T-helper 2 cell treated with Interferon-gamma antibody and Interleukin-4, amounts not matched to agents 5 μg/mL and 100 μg/mL, for 36 hours (primary cell): ENCODE results near the gene SGF29.

ENCODE experiments used
- DNase-seq: peaks from one replicate; pipeline ENCODE4 v3.0.0; 2021; ENCODE audit warnings: low spot score
- H3K27ac Mint-ChIP-seq: one replicate; pipeline ENCODE4 v1.8.0; 2021; ENCODE audit warnings: mild to moderate bottlenecking, mixed read lengths
- H3K27me3 Mint-ChIP-seq: one replicate; pipeline ENCODE4 v1.8.0; 2021; ENCODE audit warnings: low read depth, mixed read lengths
- H3K36me3 Mint-ChIP-seq: one replicate; pipeline ENCODE4 v1.8.0; 2021; ENCODE audit warnings: low read depth, mixed read lengths
- H3K4me1 Mint-ChIP-seq: one replicate; pipeline ENCODE4 v1.8.0; 2021; ENCODE audit warnings: low read depth, mixed read lengths
- H3K4me3 Mint-ChIP-seq: one replicate; pipeline ENCODE4 v1.8.0; 2022; ENCODE audit warnings: mild to moderate bottlenecking, moderate library complexity, mixed read lengths
- H3K9me3 Mint-ChIP-seq: one replicate; pipeline ENCODE4 v1.8.0; 2021; ENCODE audit warnings: mixed read lengths

Gene SGF29

GRCh38 chr16:28567292-28567691 is 13.6 kb downstream of the SGF29 start:
- peaks cover 23% of the 10 kb centered on the region for H3K36me3 Mint-ChIP-seq
- no peak overlapping the region for H3K27ac Mint-ChIP-seq

GRCh38 chr16:28569021-28569420 is 15.3 kb downstream of the SGF29 start:
- H3K27ac Mint-ChIP-seq = no peak overlapping the region
- H3K36me3 Mint-ChIP-seq = peaks cover 23% of the 10 kb centered on the region
- no peaks in the 10 kb centered on the region for H3K27me3 Mint-ChIP-seq
- peaks cover 2% of the 10 kb centered on the region for H3K4me1 Mint-ChIP-seq
- no peak overlapping the region for H3K4me3 Mint-ChIP-seq
- peaks cover 18% of the 10 kb centered on the region for H3K9me3 Mint-ChIP-seq
- no peak for DNase-seq

More at GRCh38 chr16:28567292-28567691, 13.6 kb downstream of the SGF29 start:
- DNase-seq = no peak
- H3K9me3 Mint-ChIP-seq = peaks cover 18% of the 10 kb centered on the region
- no peak overlapping the region for H3K4me3 Mint-ChIP-seq
- no peaks in the 10 kb centered on the region for H3K27me3 Mint-ChIP-seq
- H3K4me1 Mint-ChIP-seq = peaks cover 7% of the 10 kb centered on the region

- peaks cover 18% of the 10 kb centered on the region for H3K36me3 Mint-ChIP-seq
- H3K4me1 Mint-ChIP-seq = peaks cover 2% of the 10 kb centered on the region
- H3K27me3 Mint-ChIP-seq = no peaks in the 10 kb centered on the region
- no peak overlapping the region for H3K27ac Mint-ChIP-seq
- DNase-seq = no peak
- no peak overlapping the region for H3K4me3 Mint-ChIP-seq
- peaks cover 18% of the 10 kb centered on the region for H3K9me3 Mint-ChIP-seq
Observed at GRCh38 chr16:28569968-28570752, 16.4 kb downstream of the SGF29 start.

- no peak for DNase-seq
- H3K36me3 Mint-ChIP-seq = peaks cover 3% of the 10 kb centered on the region
- no peak overlapping the region for H3K4me3 Mint-ChIP-seq
- peaks cover 2% of the 10 kb centered on the region for H3K4me1 Mint-ChIP-seq
- no peaks in the 10 kb centered on the region for H3K27me3 Mint-ChIP-seq
- no peak overlapping the region for H3K27ac Mint-ChIP-seq
- H3K9me3 Mint-ChIP-seq = no peaks in the 10 kb centered on the region
Observed at GRCh38 chr16:28572696-28573510, 19.2 kb downstream of the SGF29 start.

- Mint-ChIP-seq H3K27ac (no peak overlapping the region), H3K4me3 (no peak overlapping the region), H3K9me3 (no peaks in the 10 kb centered on the region), H3K27me3 (no peaks in the 10 kb centered on the region), H3K4me1 (peaks cover 2% of the 10 kb centered on the region), H3K36me3 (peaks cover 3% of the 10 kb centered on the region)
- DNase-seq = no peak
Observed at GRCh38 chr16:28573738-28574718, 20.3 kb downstream of the SGF29 start.

DNA sequence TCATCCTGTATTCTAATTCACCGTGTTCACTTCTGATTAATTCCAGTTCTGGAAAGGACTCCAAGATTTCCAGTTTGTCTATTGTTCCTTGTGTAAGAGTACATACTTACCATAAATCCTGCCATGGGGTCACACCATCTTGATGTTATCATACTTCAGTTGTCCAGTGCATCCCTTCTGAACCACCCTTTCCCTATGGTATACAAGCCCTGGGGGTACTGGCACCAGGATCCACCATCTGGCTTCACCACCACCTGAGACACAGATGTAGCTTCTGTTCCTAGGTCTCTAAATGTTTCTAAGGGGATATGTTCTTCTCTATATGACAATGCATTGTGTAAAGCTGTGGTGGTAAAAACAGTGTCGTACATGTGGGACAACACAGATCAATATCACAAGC is 21.2 kb downstream of the SGF29 start:
- H3K27ac Mint-ChIP-seq = no peak overlapping the region
- H3K36me3 Mint-ChIP-seq = peaks cover 4% of the 10 kb centered on the region
- no peak overlapping the region for H3K4me3 Mint-ChIP-seq
- DNase-seq = no peak
- no peaks in the 10 kb centered on the region for H3K27me3 Mint-ChIP-seq
- H3K4me1 Mint-ChIP-seq = peaks cover 2% of the 10 kb centered on the region
- no peaks in the 10 kb centered on the region for H3K9me3 Mint-ChIP-seq

GRCh38 chr16:28575446-28576109 is 21.9 kb downstream of the SGF29 start:
- Mint-ChIP-seq H3K36me3 (peaks cover 4% of the 10 kb centered on the region), H3K27ac (no peak overlapping the region), H3K27me3 (no peaks in the 10 kb centered on the region), H3K9me3 (no peaks in the 10 kb centered on the region), H3K4me3 (no peak overlapping the region), H3K4me1 (peaks cover 2% of the 10 kb centered on the region)
- DNase-seq = no peak

DNA sequence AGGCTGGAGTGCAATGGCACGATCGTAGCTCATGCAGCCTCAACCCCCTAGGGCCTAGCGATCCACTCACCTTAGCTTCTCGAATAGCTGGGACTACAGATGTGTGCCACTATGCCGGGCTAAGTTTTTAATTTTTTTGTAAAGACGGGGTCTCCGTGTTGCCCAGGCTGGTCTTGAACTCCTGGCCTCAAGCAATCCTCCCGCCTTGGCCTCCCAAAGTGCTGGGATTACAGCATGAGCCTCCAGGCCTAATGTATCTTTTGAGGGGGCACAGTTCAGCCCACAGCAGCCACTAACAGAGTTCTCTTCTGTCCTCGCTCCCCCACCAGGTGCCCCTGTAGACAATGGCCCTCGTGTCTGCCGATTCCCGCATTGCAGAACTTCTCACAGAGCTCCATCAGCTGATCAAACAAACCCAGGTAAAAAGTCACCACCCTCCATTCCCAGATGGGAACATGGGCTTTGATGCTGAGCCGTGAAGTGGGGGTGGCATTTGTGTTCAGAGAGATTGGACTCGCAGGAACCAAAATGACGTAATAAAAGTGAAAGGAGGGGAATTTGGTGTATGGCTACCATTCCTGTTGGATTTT is 27.1 kb downstream of the SGF29 start:
- Mint-ChIP-seq H3K36me3 (peaks cover 33% of the 10 kb centered on the region), H3K4me1 (no peaks in the 10 kb centered on the region), H3K4me3 (no peak overlapping the region), H3K27me3 (no peaks in the 10 kb centered on the region), H3K27ac (no peak overlapping the region), H3K9me3 (no peaks in the 10 kb centered on the region)
- DNase-seq = no peak

DNA sequence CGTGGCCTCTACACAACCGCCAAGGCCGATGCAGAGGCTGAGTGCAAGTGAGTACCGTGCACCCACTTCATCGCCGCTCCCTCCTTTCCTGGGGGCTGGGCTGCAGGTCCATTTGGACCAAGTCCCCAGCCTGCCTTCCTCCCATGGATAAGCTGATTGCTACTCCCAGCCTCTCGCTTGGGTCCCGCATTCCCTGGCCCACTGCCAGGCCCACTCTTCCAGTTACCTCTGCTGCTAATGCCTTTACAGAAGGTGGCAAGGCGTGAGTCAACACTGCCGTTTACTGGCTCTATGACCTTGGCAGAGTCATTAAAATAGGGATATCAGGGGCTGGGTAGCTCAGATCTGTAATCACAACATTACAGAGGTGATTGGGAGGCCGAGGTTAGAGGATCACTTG is 32.0 kb downstream of the SGF29 start:
- Mint-ChIP-seq H3K9me3 (no peaks in the 10 kb centered on the region), H3K27ac (no peak overlapping the region), H3K36me3 (peaks cover 43% of the 10 kb centered on the region), H3K4me1 (no peaks in the 10 kb centered on the region), H3K27me3 (no peaks in the 10 kb centered on the region), H3K4me3 (no peak overlapping the region)
- no peak for DNase-seq

- no peak overlapping the region for H3K4me3 Mint-ChIP-seq
- no peaks in the 10 kb centered on the region for H3K27me3 Mint-ChIP-seq
- no peaks in the 10 kb centered on the region for H3K9me3 Mint-ChIP-seq
- no peaks in the 10 kb centered on the region for H3K4me1 Mint-ChIP-seq
- DNase-seq = no peak
- no peak overlapping the region for H3K27ac Mint-ChIP-seq
- peaks cover 44% of the 10 kb centered on the region for H3K36me3 Mint-ChIP-seq
Observed at GRCh38 chr16:28586466-28586865, 32.7 kb downstream of the SGF29 start.

- no peak for DNase-seq
Observed at GRCh38 chr16:28587386-28587785, 33.7 kb downstream of the SGF29 start.

DNA sequence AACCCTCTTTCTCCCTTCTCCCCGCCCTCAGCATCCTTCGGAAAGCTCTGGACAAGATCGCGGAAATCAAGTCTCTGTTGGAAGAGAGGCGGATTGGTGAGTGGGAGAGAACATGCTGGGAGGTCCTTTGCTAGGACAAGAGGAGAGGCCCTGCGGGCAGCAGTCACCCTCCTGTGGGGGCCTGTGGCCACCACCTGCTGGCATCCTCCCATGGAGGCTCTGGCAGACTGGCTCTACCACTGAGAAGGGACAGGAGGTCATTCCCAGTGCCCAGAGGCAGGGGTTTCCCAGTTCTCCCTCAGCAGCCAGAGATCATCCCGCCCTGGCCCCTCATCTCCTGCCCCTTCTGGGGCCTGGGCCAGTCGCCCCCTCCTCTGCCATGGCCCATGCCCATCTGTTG is 35.3 kb downstream of the SGF29 start:
- no peak for DNase-seq
- H3K9me3 Mint-ChIP-seq = no peaks in the 10 kb centered on the region
- H3K27me3 Mint-ChIP-seq = no peaks in the 10 kb centered on the region
- no peak overlapping the region for H3K4me3 Mint-ChIP-seq
- H3K36me3 Mint-ChIP-seq = peaks cover 30% of the 10 kb centered on the region
- H3K27ac Mint-ChIP-seq = no peak overlapping the region
- H3K4me1 Mint-ChIP-seq = no peaks in the 10 kb centered on the region

More at GRCh38 chr16:28587386-28587785, 33.7 kb downstream of the SGF29 start:
- Mint-ChIP-seq H3K27me3 (no peaks in the 10 kb centered on the region), H3K9me3 (no peaks in the 10 kb centered on the region), H3K4me3 (no peak overlapping the region), H3K36me3 (peaks cover 40% of the 10 kb centered on the region), H3K4me1 (no peaks in the 10 kb centered on the region), H3K27ac (no peak overlapping the region)

DNA sequence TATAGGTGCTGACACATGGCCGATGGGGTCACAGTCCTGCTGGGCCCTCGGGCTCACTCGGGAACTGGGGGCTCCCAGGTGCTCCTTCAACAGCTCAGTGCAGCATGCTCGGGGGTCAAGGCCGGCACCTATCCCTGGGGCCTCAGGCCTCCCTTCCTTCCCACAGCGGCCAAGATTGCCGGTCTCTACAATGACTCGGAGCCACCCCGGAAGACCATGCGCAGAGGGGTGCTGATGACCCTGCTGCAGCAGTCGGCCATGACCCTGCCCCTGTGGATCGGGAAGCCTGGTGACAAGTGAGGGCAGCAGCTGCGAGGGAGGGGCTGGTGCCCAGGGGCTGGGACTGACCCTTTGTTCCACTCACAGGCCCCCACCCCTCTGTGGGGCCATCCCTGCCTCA is 36.2 kb downstream of the SGF29 start:
- Mint-ChIP-seq H3K27me3 (no peaks in the 10 kb centered on the region), H3K9me3 (no peaks in the 10 kb centered on the region), H3K4me1 (no peaks in the 10 kb centered on the region), H3K36me3 (peaks cover 27% of the 10 kb centered on the region), H3K27ac (no peak overlapping the region), H3K4me3 (no peak overlapping the region)
- DNase-seq = no peak
